Activated CD4-positive, alpha-beta T cell treated with anti-CD3 and anti-CD28 coated beads, Interleukin-2, amount 50 U/mL, for 1 hour (primary cell): ENCODE results near the gene ADAM17.
"Not testable (repeated sequence)": the region's sequence is repeated elsewhere in the genome, so short reads cannot be mapped to it uniquely, and the experiment has no call there.

Experiments
- DNase-seq: peaks from one replicate; pipeline ENCODE4 v3.0.0-alpha.2; 2020

The ADAM17 gene

GRCh38 chr2:9517118-9517782 is 38.4 kb downstream of the ADAM17 start:
- DNase-seq, result no peak

DNA sequence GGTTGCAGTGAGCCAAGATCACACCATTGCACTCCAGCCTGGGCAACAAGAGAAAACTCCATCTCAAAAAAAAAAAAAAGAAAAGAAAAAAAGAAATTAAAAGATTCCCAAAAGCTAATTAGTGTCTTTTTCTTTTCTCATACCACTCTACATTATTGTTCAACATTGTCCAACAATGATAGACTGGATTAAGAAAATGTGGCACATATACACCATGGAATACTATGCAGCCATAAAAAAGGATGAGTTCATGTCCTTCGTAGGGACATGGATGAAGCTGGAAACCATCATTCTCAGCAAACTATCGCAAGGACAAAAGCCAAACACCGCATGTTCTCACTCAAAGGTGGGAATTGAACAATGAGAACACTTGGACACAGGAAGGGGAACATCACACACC is 41.7 kb downstream of the ADAM17 start:
- not testable (repeated sequence) for DNase-seq

GRCh38 chr2:9508931-9509330 is 46.7 kb downstream of the ADAM17 start:
- DNase-seq, result no peak

DNA sequence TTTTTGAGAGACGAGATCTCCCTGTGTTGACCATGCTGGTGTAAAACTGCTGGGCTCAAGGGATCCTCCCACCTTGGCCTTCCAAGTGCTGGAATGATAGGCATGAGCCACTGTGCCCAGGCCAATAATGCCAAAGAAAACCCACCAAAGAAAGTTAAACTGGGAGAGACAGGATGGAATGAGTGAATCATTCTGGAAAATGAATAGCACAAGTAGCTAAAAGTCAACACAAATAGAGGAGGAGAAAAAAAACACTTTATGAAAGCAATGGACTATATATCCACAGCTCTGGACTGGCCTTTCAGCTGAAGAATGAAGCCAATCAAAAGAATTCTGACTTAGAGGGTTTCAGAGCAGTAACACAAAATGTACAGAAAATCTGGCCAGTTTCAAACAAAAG is 57.4 kb downstream of the ADAM17 start:
- no peak for DNase-seq

- no peak for DNase-seq
Measured at GRCh38 chr2:9497017-9497416, 58.6 kb downstream of the ADAM17 start.

DNA sequence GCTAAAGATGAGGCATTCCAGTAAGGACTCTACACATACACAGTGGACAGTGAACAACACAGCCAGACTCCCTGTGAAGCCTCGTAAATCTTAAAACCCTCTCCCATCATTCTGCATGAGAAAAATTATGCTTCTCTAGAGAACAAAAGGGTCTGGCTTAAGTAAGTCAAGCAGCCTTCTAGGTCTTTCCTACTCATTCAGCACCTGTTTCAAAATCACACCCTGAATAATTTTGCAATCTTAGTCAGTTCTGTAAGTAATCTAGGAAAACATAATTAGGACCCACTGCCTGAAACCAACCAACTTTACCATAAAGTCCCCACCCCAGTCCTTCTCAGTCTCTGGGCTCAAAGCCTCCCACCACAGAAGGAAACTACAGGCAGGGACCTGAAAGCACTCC is 61.5 kb downstream of the ADAM17 start:
- no peak for DNase-seq

DNA sequence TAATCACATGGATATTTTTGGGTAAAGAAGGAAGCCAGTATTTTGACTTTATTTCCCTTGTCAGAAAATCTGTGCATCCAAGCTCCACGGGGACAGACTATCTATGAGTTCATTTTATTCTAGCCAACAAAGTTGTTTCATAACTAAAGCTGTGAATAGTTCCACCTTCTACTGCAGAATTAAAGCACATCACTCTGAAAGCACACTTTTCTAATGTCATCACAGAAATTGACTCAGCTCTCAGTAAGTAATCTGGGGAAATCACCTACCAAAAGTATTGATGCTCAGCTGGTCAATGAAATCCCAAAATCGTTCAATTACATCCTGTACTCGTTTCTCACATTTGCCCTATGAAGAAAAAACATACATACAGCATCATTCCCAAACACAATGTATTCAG is 62.2 kb downstream of the ADAM17 start:
- no peak for DNase-seq

- DNase-seq, result no peak
Measured at GRCh38 chr2:9492927-9493326, 62.7 kb downstream of the ADAM17 start.

GRCh38 chr2:9490789-9491188 is 64.8 kb downstream of the ADAM17 start:
- DNase-seq, result no peak

- DNase-seq, result no peak
Measured at GRCh38 chr2:9488583-9489547, 66.8 kb downstream of the ADAM17 start.

GRCh38 chr2:9484533-9484932 is 71.1 kb downstream of the ADAM17 start:
- DNase-seq, result no peak

GRCh38 chr2:9483107-9483506 is 72.5 kb downstream of the ADAM17 start:
- DNase-seq, result no peak

- DNase-seq, result no peak
Measured at GRCh38 chr2:9480157-9480556, 75.5 kb downstream of the ADAM17 start.

- DNase-seq, result no peak
Measured at GRCh38 chr2:9478526-9478925, 77.1 kb downstream of the ADAM17 start.

- DNase-seq, result no peak
Measured at GRCh38 chr2:9477914-9478313, 77.7 kb downstream of the ADAM17 start.

DNA sequence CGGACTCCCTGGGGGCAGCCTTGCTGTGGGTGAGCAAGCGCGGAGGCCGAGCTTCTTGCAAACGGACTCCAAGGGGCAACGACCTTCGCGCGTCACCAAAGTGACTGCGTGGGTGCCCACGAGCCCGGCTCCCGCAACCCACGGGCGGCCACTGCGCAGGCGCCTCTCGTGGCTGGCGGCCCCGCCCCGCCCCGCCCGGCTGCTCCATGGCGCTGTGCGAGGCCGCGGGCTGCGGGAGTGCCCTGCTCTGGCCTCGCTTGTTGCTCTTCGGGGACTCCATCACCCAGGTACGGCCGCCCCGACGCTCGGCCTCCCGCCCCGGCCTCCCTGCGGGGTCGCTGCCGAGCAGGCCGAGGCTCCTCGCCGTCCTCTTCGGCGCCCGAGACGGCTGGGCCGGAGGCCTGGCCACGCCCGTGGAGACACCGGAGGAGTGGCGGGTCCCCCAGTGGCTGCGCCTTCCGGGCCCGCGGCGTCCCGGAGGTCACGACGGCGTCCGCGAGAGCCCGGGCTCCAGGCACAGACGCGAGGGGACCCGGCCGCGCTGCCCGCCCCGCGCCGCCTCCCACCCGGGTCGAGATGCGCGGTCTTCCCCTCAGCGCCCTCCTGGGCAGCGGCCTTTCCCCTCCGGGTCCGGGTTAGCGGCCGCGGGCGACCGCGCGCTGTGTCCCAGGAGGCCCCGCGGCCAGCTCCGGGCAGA is 81.1 kb downstream of the ADAM17 start, which contains the start of gene IAH1:
Gene IAH1, plus strand, starts transcription at position 191 of the 697 bp plus-strand sequence. Its CDS starts 16 bp downstream, at position 207.
- DNase-seq, result peak; percentile 73

GRCh38 chr2:9473985-9474360 is 81.7 kb downstream of the ADAM17 start:
- peak; percentile 70 for DNase-seq

GRCh38 chr2:9473308-9473984 is 82.2 kb downstream of the ADAM17 start:
- no peak for DNase-seq

DNA sequence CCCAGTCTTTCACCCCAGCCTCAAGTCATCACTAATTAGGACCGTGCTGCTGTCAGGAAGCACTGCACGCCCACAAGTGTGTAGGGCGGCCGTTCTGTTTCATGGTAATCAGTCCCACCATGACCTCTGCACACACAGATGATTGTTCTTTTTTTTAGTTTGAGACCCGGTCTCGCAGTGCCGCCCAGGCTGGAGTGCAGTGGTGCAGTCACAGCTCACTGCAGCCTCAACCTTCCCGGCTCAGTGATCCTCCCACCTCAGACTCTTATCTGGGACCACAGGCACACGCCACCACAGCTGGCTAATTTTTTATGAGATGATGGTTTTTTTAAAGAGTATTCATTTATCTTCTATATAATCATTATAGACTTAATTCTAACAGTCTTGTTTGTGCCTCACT is 83.1 kb downstream of the ADAM17 start:
- no peak for DNase-seq

- DNase-seq, result no peak
Measured at GRCh38 chr2:9471206-9471605, 84.4 kb downstream of the ADAM17 start.

- DNase-seq, result no peak
Measured at GRCh38 chr2:9467687-9468086, 87.9 kb downstream of the ADAM17 start.

DNA sequence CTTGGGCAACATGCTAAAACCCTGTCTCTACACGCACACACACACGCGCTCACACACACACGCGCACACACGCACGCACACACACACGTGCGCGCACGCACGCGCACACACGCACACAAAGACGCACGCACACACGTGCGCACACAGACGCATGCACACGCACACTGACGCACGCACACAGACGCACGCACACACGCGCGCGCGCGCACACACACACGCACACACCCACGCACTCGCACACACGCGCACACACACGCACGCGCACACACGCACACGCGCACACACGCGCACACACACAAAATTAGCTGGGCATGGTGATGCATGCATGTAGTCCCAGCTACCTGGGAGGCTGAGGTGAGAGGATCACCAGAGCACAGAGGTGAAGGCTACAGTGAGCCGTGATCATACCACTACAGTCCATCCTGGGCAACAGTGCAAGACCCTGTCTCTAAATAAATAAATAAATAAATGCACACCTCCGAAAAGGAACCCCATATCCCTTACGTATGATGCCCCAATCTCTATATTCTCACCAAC is 89.4 kb downstream of the ADAM17 start:
- no peak for DNase-seq

DNA sequence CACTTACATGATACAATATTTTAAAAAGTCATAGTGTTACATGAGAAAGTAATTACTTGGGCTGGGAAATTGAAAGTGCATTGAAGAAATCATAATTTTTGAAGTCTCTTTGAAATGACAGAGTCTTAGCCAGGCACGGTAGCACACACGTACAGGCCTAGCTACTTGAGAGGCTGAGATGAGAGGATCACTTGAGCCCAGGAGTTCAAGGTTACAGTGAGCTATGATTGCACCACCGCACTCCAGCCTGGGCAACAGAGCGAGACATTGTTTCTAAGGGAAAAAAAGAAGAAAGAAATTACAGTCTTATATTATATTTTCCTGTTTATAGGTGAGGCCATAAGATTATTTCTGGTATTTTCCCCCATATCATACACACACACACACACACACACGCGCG is 90.5 kb downstream of the ADAM17 start:
- DNase-seq, result no peak
